WI38 (cell line): ENCODE measurements around the gene SLC12A1.

Source experiments
- H3K4me3 ChIP-seq: 2 replicates; pipeline ENCODE4 v1.5.1; 2011; ENCODE audit warnings: low read depth, mild to moderate bottlenecking, control low read depth, low read length
- CTCF ChIP-seq: IDR thresholded peaks from 2 replicates; pipeline ENCODE4 v1.5.1; 2012; ENCODE audit warnings: low read depth, mild to moderate bottlenecking, control low read depth, low read length

The SLC12A1 gene

GRCh38 chr15:48337607-48338006, 131.5 kb downstream of the SLC12A1 start:
- H3K4me3 ChIP-seq: no peak overlapping the region
- TF ChIP-seq CTCF: no peak

- H3K4me3 ChIP-seq: no peak overlapping the region
- TF ChIP-seq CTCF: no peak
Measured at GRCh38 chr15:48340111-48340510, 134.0 kb downstream of the SLC12A1 start.

DNA sequence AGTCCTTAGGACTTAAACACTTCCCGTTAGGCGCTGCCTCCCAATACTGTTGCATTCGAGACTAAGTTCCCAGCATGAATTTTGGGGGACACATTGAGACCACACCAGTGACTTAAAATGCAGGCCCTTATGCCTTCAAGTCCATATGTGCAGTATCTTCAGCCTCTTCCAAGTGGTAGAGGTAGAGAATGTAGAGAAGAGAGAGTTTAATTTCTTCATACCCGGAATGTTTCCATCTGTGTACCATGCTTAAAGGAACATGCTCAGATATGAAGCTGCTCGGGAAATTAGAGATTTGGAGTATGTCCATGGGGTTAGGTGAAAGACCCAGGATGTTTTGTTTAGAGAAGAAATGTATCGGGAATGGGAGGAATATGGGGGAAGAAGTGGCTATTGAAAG, 137.8 kb downstream of the SLC12A1 start:
- TF ChIP-seq CTCF: no peak
- H3K4me3 ChIP-seq: no peak overlapping the region

DNA sequence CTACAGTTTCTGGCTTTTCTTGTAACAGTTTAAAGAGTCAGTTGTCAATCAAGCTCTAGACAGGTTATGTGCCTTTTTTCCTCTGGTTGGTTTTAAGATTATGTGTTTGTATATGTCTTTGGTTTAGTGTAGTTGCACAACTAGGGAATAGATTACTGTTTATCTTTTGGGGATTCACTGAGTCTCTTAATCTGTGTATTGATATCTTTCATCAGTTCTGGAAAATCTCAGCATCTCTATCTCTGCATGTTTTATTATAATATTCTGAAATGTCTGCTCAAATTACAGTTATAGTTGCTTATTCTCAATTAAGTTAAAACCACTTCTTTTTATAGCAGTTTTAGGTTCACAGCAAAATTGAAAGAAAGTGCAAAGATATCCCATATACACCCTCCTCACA, 139.4 kb downstream of the SLC12A1 start:
- no peak overlapping the region for H3K4me3 ChIP-seq
- no peak for TF ChIP-seq CTCF

GRCh38 chr15:48352474-48353072, 146.5 kb downstream of the SLC12A1 start:
- H3K4me3 ChIP-seq: no peak overlapping the region
- TF ChIP-seq CTCF: peak; percentile 50
